Measurements from ENCODE around the gene TBC1D3H.
"Not testable (repeated sequence)": the region's sequence is repeated elsewhere in the genome, so short reads cannot be mapped to it uniquely, and the experiment has no call there.

Gene TBC1D3H

GRCh38 chr17:36388385-36389245 lies at the start of gene TBC1D3H:
Gene TBC1D3H, minus strand, starts transcription at chr17:36388435. Its CDS starts 1,540 bp downstream, at chr17:36386895.
- not testable (repeated sequence) for DNase-seq (ENCODE audit: low spot score)

GRCh38 chr17:36428891-36429290 lies 40.7 kb upstream of the TBC1D3H start:
- DNase-seq (ENCODE audit: low spot score) = not testable (repeated sequence)

- not testable (repeated sequence) for DNase-seq (ENCODE audit: low spot score)
Observed at GRCh38 chr17:36415180-36415941, 27.1 kb upstream of the TBC1D3H start.

GRCh38 chr17:36390943-36391645 lies 2.9 kb upstream of the TBC1D3H start:
- DNase-seq (ENCODE audit: low spot score) = not testable (repeated sequence)

- not testable (repeated sequence) for DNase-seq (ENCODE audit: low spot score)
Observed at GRCh38 chr17:36375938-36376337, 12.3 kb downstream of the TBC1D3H start.

GRCh38 chr17:36362496-36362895 lies 25.7 kb downstream of the TBC1D3H start:
- DNase-seq (ENCODE audit: low spot score) = not testable (repeated sequence)

Data from GM03348 (cell line).